DND-41 (cell line): ENCODE measurements around the gene KRT83.

Experiments
- EZH2 ChIP-seq: IDR thresholded peaks from 3 replicates; pipeline ENCODE4 v1.6.1; 2012; ENCODE audit warnings: borderline replicate concordance, low read depth, mild to moderate bottlenecking, moderate library complexity, low read length, inconsistent platforms; ENCODE audit not compliant: severe bottlenecking
- TF ChIP-seq, protein P1 (sequence below): IDR thresholded peaks from 2 replicates; pipeline ENCODE4 v1.5.1; 2012; ENCODE audit warnings: borderline replicate concordance, low read length, moderate library complexity, mild to moderate bottlenecking; ENCODE audit not compliant: poor library complexity, severe bottlenecking; ENCODE audit errors: extremely low read depth

DNA sequence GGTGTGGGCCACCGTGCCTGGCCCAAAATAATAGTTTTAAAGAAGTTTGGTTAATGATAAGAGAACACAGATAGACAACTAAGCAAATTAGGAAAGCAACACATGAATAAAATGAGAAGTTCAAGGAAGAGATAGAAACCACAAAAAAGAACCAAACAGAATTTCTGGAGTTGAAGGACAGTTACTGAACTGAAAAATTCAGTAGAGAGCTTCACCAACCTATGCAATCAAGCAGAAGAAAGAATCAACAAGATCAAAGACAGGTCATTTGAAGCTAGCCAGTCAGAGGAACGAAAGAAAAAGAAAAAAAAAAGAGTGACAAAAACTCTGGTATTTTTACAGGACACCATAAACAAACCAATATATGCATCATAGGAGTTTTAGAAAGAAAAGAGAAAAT is 15.4 kb upstream of the KRT83 start:
- TF ChIP-seq, protein P1, sequence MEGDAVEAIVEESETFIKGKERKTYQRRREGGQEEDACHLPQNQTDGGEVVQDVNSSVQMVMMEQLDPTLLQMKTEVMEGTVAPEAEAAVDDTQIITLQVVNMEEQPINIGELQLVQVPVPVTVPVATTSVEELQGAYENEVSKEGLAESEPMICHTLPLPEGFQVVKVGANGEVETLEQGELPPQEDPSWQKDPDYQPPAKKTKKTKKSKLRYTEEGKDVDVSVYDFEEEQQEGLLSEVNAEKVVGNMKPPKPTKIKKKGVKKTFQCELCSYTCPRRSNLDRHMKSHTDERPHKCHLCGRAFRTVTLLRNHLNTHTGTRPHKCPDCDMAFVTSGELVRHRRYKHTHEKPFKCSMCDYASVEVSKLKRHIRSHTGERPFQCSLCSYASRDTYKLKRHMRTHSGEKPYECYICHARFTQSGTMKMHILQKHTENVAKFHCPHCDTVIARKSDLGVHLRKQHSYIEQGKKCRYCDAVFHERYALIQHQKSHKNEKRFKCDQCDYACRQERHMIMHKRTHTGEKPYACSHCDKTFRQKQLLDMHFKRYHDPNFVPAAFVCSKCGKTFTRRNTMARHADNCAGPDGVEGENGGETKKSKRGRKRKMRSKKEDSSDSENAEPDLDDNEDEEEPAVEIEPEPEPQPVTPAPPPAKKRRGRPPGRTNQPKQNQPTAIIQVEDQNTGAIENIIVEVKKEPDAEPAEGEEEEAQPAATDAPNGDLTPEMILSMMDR, result no peak
- TF ChIP-seq EZH2, result no peak
